ENCODE data around the gene GNG13. TPM values are rescaled to one million over a fixed set of nuclear protein-coding genes. Genes with fewer than 3 reads are reported as not detected.

The GNG13 gene
- total RNA-seq, 4 donors from 2014 or later, result not detected

DNA sequence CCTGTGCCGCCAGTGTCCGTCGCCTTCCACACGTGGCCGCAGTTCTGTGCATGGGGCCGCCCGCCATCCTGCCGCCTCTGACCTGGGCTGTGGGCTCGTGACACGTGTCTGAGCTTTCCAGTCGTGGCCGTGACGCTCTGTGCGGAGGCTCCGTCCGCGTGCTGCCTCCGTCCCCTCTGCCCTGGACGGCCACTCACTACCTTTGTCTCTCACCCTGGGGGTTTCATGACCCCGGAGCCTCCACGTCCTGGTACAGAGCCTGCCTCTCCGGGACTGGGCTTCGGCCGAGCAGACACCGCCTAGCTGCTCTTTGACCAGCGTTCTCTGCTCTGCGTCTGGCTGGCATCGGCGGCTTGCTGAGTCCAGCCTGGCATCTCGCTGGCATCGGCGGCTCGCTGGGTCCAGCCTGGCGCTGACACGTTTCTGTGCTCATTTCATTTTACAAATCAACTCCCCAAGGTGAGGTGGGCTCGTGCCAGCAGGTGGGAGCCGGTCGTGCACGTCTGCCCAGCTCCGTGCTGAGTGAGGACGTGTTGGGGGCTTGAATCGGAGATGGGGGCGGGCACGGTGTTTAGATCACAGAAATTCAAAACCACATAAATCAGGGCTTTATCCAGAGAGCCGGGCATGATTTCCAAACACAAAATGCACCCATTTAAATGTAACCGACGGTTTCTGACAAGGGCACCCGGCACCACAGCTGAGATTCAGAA, 44.3 kb upstream of the GNG13 start:
- 96 to 99% methylated on average over 11 to 19 of the region's 48 CpGs for WGBS, 2 donors (ENCODE audit: low coverage in 1 of 2)
- no peak for ATAC-seq
- Histone ChIP-seq H3K27ac (no peak overlapping the region), H3K9me3 (no peaks in the 10 kb centered on the region), H3K27me3 (peaks cover 44% of the 10 kb centered on the region), H3K4me3 (no peak overlapping the region), H3K36me3 (no peaks in the 10 kb centered on the region), H3K4me1 (no peaks in the 10 kb centered on the region)
- TF ChIP-seq POLR2AphosphoS5 (IDR thresholded peaks at IDR 0.05) (no peak), POLR2A (IDR thresholded peaks at IDR 0.05) (no peak), EP300 (IDR thresholded peaks at IDR 0.05) (no peak)

DNA sequence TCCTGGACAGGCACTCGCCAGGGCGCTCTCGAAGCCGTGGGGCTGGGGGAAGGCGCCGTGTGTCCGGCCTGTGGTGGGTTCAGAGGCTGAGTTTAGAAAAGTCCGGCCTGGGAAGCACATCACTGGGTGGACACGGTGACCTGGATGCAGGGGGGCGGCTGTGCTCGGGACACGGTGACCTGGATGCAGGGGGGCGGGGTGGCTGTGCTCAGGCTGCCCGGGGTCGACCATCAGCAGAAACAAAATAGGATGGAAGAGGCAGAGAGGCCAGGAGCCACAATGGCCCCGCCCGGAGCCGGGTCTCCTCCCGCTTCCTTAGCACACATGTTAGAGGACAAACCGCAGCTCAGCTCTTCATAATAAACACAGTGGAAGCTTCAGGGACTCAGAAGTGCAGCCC, 43.2 kb upstream of the GNG13 start:
- H3K27me3 ChIP-seq, result peaks cover 54% of the 10 kb centered on the region
- H3K9me3 ChIP-seq, result no peaks in the 10 kb centered on the region
- 63 to 77% methylated on average over 7 to 15 of the region's 20 CpGs for WGBS, 2 donors (ENCODE audit: low coverage in 1 of 2)
- H3K36me3 ChIP-seq, result no peaks in the 10 kb centered on the region
- no peak overlapping the region for H3K27ac ChIP-seq
- TF ChIP-seq POLR2AphosphoS5 (IDR thresholded peaks at IDR 0.05) (no peak), EP300 (IDR thresholded peaks at IDR 0.05) (no peak), POLR2A (IDR thresholded peaks at IDR 0.05) (no peak)
- TF ChIP-seq, protein P1, sequence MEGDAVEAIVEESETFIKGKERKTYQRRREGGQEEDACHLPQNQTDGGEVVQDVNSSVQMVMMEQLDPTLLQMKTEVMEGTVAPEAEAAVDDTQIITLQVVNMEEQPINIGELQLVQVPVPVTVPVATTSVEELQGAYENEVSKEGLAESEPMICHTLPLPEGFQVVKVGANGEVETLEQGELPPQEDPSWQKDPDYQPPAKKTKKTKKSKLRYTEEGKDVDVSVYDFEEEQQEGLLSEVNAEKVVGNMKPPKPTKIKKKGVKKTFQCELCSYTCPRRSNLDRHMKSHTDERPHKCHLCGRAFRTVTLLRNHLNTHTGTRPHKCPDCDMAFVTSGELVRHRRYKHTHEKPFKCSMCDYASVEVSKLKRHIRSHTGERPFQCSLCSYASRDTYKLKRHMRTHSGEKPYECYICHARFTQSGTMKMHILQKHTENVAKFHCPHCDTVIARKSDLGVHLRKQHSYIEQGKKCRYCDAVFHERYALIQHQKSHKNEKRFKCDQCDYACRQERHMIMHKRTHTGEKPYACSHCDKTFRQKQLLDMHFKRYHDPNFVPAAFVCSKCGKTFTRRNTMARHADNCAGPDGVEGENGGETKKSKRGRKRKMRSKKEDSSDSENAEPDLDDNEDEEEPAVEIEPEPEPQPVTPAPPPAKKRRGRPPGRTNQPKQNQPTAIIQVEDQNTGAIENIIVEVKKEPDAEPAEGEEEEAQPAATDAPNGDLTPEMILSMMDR (IDR thresholded peaks at IDR 0.05), result no peak
- H3K4me3 ChIP-seq, result no peak overlapping the region
- no peaks in the 10 kb centered on the region for H3K4me1 ChIP-seq
- no peak for ATAC-seq

DNA sequence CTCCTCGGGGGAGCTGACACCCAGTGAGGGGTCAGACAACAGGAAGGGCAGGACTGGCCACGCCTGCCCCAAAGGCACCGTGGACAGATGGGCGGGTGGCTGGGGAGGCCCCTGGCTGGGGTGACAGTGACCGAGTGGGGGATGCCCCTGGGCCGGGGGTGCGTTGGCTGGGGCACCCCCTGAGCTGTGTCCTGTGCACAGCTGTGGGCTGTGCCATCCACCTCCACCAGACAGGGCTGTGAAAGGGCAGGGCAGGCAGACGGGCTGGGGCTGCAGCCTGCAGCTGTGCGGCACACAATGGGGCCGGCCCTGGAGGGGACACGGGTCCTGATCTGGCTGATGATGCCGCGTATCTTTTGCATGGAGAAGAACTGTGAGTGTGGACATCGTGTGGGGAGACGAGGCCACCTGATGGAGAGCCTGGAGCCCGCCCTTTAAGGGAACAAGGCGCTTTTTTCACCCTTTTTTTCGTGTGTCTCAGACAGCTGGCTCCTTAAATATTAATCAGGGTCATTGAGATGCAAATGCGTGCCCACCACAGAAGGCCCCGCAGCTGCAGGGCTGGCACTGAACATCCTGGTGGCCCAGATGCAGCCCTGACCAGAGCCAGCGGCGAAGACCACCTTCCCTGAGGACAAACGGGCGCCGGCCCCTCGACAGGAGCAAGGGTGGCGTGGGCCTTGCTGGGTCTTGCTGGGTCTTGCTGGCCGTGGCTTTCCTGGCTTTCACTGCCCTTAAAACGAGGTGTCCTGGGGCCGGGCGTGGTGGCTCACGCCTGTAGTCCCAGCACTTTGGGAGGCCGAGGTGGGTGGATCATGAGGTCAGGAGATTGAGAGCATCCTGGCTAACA, 42.4 kb upstream of the GNG13 start:
- Histone ChIP-seq H3K9me3 (peaks cover 0 to 1% (median 0%) of the 10 kb centered on the region in 3 donors), H3K4me1 (no peaks in the 10 kb centered on the region), H3K4me3 (no peak overlapping the region), H3K27me3 (peaks cover 57% of the 10 kb centered on the region), H3K36me3 (no peaks in the 10 kb centered on the region), H3K27ac (no peak overlapping the region)
- no peak for TF ChIP-seq EP300 (IDR thresholded peaks at IDR 0.05)
- TF ChIP-seq, protein P1 (IDR thresholded peaks at IDR 0.05), result no peak
- TF ChIP-seq POLR2AphosphoS5 (IDR thresholded peaks at IDR 0.05), result no peak
- TF ChIP-seq POLR2A (IDR thresholded peaks at IDR 0.05), result no peak
- WGBS, 2 donors (ENCODE audit: low coverage in 1 of 2), result 71 to 75% methylated on average over 4 to 6 of the region's 33 CpGs
- no peak for ATAC-seq

DNA sequence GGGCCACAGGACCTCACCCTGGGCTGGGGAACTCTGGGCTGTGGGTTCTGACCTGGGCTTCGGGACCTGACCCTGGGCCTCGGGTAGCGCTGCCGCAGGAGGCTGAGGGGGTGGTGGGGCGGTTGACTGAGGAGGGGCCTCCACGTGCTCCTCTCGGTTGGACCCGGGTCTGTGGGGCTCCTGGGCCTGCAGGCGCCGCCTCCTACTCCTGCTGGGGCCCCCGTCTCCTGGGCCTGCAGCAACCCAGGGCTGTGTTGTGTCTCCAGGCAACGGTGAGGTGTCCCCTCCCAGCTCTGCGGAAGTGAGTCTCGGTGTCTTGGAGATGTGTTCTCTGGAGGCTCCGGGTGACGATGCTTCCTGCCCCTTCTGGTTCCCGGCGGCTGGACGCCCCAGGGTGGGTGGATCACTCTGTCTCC, 41.5 kb upstream of the GNG13 start:
- no CpG with 5 or more reads among the region's 19 CpGs for WGBS, 2 donors (ENCODE audit: low coverage in 1 of 2)
- H3K27me3 ChIP-seq, result peaks cover 57% of the 10 kb centered on the region

More for the DNA sequence above, 41.5 kb upstream of the GNG13 start:
- H3K27ac ChIP-seq, result no peak overlapping the region
- H3K4me3 ChIP-seq, result no peak overlapping the region
- ATAC-seq, result no peak
- H3K4me1 ChIP-seq, result no peaks in the 10 kb centered on the region
- H3K9me3 ChIP-seq, result peaks cover 0 to 10% (median 0%) of the 10 kb centered on the region in 3 donors
- TF ChIP-seq, protein P1 (IDR thresholded peaks at IDR 0.05), result no peak
- no peak for TF ChIP-seq POLR2AphosphoS5 (IDR thresholded peaks at IDR 0.05)
- no peak for TF ChIP-seq EP300 (IDR thresholded peaks at IDR 0.05)
- no peak for TF ChIP-seq POLR2A (IDR thresholded peaks at IDR 0.05)
- no peaks in the 10 kb centered on the region for H3K36me3 ChIP-seq

Data from gastroesophageal sphincter (tissue), 4 donors.